NOMO-1 treated with DMSO at 0.1 percent for 48 hours (cell line): ENCODE measurements around the gene VAX1.

Experiments
- DNase-seq: peaks from one replicate; lab custom pipeline; 2025; ENCODE audit not compliant: unreplicated experiment; lab: John Stamatoyannopoulos, UW

The VAX1 gene

DNA sequence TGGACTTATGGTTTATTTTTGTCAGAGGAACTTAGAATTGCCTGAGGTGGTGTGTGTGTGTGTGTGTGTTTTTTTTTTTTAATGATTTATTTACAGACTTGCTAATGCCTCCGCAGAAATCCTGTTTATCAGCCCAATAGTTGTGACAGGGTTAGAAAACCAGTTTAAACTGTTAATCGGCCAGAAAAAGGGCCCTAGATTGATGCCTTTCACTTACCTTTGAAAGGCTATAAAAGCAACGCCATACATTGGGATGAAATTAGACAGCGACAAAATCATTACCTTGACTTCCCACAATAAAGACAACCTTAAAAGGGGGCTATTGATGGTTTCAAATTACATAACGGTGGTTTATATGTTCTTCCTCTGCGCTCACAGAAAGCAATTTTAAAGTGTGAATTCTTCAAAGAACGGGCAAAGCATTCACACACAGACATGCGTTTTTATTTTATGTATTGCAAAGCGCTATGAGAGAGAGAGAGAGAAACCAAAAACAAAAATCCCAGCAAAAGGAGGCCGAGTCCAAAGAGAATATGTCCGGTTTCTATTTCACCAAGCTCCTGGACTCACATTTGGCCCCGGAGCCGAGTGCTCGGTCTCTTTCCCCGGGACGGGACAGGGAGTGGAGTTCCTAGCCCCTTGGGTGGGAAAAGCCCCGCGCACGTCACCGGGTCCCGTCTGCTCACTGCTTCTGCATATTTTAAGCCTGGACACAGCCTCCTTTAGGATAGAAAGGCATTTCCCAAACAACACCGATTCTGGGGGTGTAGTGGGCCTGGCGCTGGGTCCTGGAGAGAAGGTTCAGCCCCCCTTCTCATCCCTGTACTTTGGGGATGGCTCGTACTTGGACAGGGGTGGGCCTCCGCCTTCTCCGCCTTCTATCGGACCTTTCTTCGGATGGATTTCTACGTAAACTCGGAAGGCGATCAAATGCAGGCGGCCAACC is 26.8 kb upstream of the VAX1 start:
- DNase-seq, result no peak

DNA sequence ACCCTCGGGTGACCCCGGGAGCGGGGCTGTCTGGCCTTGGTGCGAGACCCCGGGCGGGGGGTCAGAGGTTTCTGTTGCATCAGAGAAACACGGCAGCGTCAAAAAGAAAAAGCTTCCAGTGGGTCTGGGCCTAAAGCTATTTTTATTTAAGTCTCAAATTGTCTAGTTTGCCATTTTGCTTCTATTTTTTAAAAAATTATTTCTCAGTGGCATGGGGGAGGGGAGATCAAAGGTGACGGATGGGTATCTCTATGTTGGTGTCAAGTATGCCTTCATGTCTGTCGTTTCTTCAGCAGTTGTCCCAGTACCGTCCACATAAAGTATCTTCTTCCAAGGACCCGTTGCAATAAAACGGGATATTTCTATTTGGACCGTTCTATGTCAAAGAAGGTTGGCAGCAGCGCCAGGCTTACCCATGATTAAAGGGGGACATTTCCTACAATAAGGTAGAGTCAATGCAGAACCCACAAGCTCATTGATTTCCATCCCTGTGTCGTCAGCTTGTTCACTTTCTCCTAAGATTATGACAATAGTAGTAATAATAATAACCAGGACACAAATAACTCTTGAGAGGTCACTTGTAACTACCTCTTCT is 26.0 kb upstream of the VAX1 start:
- DNase-seq, result no peak

DNA sequence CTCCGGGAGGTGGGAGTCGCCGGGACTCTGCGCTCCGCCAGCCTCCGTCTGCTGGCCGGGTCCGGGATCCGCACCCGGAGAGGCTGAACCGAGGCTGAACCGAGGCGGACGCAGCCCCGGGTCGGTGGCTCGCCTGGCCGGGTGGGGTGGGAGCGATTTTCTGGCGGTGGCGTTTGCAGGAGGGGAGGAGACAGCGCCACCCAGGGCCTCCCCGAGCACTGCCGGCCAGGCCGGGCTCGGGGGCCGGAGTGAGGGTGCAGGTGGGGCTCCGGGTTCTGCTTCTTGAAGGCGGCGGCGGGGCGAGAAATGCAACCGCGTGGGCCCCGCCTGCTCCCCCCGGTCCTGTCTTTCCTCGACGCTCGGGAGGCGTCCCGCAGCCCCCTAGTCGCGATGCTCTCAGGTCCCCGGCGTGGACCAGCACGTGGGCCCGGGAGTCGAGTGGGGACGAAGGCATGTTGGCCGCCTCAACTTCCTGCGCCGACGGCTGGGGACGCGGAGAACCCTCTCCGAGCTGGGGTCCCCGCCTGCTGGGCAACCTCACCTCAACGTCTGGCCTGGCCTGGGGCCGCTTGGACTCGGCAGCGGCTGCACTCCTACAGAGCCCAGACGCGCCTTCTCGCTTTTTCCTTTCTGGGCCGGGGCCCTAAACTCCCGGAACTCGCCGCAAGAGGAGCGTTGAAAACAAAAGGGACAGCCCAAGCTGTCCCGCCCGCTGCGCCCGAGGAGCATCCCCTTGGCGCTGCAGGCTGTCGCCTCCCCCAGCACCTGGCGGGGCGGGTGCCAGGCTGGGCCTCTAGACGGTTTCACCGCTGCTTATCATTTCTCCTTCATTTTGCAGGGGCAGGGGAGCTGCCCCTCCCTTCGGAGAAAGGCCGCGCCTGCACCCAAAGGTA is 25.2 kb upstream of the VAX1 start:
- DNase-seq, result no peak

DNA sequence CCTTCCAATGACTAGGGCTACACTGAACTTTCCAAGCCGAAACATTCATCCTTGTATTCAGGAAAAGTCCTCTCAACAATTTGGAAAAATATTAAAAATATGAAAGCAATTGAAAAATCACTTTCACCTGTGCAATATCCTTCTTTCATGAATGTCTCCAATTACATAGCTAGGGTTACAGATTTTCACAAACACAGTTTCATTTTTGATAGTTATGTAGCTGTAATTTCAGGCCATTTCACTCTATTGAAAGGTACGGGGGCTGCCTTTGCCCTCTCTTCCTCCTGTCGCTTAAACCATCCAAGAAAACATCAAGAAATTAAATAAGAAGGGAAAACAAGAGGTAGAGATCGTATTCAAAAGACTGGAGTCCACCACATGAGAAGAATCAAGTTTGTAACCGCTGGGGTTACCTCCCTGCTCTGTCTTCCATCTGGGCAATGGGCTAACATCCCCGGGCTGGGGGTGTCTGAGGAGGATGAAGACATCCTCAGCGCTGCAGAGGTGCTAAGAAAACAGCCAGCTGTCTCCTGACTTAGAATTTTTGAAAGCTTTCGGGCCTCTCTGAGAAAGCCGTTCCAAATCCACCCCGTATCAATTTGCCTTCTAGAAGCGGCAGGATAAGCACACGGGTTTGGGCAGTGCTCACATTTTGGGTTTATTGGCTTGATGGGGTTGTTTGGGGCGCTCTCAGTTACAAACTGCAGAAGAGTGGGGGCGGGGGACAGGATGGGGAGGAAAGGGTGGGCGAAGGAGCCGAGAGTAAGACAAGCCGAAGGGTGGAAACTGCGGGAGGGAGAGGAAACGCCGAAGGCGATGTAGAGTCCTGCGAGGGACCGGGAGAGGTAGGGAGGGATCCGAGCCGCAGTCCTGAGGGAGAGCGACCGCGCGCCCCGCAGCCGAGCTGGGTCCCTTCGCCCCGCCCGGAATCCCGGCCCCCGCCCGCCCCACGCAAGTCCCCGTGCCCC is 24.3 kb upstream of the VAX1 start:
- DNase-seq, result no peak

DNA sequence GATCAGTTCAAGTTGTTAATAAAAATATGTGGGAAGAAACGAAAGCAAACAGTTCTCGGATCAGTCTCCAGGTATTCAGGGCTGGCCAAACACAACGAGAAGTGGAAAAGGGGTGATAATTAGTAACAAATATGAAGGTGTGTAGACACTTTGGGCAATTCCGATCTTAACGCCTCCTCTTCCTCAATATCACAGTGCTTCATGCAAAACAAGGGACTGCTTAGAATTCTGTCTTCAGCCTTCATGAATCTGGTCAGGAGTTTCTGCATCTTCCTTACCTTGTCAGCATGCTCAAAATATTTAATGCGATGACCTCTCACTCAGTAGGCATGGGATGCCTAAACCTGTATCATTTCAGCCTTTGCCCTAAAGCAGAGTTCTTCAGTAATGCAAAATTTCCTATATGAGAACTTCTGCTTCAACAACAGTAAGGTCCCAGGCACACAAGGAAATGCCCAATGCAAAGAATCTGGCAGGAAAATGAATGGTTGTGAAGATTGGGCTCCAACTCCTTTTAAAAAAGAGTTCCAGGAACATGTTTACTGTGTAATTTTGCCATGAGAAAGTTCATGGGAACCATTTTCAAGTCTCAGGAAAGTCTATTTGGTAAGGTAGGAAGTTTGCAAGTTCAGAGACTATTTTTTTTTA is 23.4 kb upstream of the VAX1 start:
- no peak for DNase-seq

DNA sequence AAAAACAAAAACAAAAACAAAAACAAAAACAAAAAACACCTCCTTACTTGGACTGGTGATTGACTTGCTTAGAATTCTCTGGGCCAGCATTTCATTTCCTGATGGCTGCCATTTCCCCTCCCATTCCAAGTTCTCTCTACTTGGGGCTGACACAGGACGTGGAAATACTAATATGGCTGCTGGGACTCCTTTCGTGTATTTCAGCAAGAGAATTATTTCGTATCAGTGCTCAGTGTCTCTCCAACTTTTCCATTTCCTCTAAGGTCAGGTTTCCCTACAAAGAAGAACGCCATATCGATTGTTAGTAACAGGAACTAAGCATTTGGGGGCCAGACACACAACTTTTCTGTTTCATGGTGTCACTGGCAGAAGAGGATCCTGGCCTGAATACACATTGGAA is 22.5 kb upstream of the VAX1 start:
- DNase-seq, result no peak

DNA sequence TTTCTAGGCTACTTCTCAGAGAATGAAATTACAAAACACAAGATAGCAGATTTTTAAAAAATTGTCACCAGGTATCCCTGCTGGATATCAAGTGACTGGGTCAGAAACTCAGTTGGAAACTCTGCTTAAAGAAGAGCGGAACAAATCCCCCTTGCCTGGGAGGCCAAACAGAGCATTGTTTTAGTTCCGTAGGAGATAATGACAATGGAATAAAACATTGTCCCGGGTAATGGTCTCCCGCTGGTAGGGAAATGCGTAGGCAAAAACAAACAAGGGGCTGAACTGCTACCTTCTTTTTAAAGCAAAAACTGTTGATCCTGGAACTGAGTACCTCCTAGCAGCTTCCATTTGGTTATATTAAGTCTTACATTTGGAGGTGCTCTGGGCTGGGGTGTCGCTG is 21.3 kb upstream of the VAX1 start:
- no peak for DNase-seq

DNA sequence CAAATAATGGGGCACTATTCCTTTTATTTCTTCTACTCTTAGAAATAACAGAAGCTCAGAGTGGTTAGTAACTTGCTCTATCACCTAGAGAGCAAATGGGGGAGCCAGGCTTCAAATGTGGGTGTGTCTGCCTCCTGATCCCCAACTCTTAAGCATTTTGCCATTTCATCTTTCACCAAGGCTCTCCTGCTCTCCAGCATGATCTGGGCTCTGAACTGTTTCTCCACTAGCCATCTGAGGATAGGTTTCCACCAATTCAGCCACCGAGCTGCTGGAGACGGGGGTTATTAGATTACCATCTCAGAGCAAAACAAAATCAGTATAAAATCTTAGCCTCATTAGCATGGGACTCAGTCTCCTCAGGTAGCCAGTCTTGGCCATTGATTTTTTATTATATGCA is 20.2 kb upstream of the VAX1 start:
- no peak for DNase-seq

DNA sequence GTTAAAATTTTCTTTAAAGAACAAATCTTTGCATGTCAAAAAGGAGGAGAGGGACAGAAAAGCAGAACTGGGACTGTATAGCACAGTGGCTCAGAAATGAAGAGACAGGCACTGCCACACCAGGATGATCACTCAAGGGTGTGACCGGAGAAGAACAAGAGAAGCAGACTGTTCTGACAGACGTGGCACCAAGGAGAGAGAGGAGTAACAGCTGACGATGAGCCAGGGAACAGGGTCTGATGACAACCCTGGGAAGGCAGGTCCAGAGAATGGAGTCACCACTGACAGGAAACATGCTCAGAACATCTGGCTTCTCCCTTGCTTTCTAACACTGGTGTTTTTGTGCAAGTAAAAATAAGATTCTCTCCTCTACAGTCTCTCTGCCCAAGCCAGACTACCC is 14.6 kb upstream of the VAX1 start:
- DNase-seq, result no peak

DNA sequence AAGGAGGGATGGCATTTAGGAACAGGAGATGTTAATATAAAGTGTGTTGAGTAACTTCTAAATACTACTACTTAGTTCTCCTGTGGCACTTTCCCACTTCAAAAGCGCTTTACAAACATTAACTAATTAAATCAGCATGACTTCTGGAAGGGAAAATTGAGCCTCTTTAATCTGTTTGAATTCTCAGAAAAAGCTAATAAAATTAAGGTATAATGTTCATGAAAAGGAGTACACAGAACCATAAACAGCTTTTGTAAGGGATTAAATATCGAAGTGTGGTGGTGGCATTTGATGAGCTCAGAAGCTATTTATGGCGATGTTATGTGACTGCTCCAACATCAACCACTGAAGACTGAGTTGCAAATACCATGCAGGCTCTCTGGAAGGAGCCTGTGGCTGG is 10.2 kb upstream of the VAX1 start:
- DNase-seq, result no peak

DNA sequence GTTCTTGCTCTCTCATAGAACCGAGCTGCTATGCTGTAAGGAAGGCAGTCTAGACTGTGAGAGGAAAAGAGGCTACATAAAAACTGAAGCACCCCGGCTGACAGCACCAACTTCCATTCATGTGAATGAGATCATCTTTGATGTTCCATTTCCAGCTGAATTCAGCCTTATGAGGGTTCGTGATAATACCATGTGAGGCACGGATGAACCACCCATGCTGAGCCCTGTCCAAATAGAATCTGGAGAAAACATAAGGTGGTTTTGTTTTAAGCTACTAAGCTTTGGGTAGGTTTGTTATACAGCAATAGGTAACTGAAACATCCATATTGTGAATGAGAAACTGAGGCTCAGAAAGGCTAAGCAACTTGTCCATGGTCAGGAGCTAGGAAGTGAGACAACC is 6.9 kb upstream of the VAX1 start:
- no peak for DNase-seq

DNA sequence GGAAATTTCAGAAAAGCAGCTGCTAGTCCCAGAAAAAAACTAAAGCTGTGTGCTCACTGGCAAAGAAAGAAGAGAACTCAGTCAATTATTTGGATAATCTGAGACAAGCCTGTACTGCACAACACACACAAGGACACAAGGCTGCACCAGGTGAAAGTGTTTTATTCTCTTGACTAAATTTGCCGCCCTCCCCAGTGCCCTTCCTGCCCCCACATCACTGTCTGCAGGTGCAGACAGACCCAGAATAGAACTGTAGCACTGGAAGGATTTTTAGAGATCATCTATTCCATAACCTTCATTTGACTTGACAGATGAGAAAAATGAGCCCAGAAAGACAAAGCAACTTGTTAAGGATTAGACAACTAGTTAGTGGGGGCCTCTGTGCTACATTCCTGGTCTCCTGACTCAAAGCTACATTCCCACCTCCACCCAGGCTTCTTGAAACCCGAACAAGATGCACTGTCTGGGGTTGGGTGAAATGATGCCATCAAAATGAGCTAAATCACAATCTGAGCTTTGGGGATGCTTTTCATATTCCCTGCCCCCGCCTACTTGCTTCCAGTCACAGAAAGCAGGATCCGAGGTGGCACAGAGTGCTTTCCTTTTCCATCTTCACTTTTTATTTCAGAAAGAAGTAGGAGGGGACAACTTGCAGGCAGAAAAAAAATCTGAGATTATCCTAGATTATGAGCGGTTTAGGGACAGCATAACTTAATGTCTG is 5.2 kb upstream of the VAX1 start:
- DNase-seq, result no peak

DNA sequence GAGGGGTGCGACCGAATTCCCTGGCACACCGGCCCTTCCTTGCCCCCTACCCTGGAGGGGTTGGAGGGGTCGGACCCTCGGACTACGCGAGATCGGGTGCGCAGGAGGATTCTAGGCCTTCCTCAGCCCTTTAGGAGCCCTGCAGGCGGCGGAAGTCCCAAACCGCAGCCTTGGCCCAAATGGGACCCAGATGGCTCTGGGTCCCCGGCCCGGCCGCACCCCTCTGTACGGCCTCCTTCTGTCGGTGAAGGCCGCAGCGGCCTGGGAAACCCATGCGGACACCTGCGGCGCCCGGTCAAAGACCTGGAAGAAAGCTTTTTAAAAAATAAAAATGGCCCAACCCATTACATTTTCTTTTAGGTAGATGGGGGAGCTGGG is 2.4 kb upstream of the VAX1 start:
- DNase-seq, result no peak

DNA sequence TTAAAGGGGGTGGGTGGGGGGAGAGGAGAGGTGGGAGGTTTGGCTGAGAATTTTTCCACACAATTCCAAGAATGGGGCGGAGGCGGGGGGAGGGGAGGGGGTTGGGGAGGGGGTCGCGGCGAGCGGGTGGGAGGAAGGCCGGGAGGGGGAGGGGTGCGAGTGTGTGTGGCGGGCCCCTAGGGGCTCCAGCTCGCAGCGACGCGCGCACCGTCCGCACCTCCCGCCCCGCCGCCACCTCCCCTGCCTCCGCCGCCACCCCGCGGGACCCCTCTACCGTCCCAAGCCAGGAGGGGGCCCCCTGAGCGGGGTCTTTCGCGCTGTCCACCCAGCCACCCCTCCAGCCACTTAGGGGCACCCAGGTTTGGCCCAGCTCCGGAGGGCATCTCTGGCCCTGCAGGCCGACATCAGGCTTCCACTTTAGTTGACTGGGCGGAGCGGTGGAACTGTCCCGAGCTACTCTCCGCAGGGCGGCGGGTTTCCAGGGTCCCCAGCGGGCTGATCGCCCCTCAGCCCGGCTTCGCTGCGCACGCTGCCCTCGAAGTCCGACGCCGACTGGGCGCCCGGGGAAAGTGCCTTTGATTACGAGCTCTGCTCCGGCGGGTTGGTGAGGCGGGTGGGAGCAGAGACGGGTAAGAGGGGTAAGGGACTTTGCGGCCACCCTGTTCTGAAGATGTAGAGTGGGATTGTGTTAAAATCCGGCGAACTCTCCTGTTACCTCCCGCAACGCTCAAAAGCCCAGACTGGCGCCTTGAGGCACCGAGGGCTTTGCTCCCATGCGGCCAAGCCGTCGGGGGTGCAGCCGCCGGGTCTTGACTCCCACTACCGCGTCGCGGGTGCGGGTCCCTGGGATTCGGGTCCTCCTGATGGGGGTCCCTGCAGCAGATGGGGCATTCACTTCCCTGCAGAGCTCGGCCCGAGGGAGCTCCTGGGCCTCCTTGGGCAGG is 1.8 kb upstream of the VAX1 start:
- DNase-seq, result no peak

DNA sequence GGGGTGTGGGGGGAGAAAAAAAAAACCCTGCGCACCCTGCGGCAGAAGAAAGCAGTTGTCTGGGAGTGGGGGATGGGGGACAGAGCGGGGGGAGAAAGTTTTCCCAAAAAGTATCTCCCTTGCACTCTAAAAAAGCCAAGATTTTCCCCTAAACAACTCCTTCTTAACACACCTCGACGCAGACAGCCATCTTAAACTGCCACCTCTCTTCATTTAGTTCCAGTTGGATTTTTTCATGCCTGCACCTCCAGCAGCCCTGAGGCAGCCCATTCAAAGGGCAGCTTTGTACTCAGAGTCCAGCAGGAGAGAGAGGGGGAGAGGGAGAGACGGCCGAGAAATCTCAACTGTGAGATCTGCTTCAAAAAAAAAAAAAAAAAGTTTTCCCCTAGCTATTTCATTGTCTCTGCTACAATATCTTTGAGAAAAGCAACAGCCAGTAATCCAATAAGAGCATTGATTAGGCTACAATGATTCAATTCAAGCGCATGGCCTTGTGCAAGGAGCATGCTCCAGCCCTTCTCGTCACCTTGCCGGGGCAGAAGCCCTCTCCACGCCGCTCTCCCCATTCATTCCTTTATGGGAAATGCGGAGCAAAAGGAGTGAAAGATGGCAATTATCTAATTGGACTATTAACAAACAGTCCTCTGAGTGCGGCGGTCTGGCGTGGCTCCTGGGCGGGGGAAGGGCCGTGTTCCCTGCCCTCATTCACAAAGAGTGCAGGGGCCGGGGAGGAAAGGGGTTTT is 939 bp upstream of the VAX1 start:
- no peak for DNase-seq

DNA sequence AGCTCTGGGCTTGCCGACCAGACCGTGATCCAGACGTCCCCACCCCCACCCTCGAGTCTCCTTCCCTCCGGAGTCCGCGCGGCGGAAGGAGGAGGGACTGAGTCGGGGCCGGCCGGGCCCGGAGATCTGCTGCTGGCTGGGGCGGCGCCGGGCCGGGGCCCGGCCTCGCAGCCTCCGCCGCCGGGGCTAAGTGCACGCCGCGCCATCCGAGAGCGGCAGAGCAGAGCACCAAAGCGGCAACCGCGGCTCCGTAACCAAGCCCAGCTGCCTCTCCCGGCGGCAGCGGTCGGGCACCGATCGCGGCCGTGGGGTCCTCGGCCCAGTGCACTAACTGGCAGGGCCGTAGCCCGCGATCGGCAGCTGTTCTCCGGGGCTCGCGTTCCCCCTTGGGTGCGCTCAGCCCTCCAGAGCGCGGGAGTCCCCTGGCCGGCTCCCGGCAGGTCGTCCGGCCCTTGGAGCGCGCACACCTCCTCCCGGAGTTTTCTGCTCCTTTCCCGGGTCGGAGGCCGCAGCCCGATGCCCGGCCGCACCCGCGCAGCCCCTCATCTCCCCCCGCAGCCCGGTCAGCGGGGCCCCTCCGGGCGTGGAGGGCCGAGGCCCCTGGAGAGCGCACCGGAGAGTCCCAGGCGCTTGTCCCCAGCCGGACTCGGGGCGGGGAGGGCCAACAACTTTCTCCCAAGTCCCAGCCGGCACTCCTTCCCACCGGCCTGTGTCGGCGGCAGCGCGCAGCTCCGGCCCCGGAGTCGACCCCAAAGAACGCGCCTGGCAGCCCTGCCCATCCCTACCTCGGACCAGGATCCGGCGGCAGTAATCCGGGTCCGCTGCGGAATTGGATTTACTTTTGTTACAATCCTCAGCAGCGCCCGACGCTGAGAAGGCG is 799 bp downstream of the VAX1 start:
- DNase-seq, result no peak
